AG20443 (cell line): ENCODE measurements around the gene KLHL10.
A peak's percentile ranks its signal among the peaks of the same experiment; 100 is the strongest.

Experiments used
- DNase-seq: peaks from one replicate; pipeline ENCODE4 v3.0.0; 2012; ENCODE audit warnings: low spot score, mixed read lengths

Gene KLHL10

DNA sequence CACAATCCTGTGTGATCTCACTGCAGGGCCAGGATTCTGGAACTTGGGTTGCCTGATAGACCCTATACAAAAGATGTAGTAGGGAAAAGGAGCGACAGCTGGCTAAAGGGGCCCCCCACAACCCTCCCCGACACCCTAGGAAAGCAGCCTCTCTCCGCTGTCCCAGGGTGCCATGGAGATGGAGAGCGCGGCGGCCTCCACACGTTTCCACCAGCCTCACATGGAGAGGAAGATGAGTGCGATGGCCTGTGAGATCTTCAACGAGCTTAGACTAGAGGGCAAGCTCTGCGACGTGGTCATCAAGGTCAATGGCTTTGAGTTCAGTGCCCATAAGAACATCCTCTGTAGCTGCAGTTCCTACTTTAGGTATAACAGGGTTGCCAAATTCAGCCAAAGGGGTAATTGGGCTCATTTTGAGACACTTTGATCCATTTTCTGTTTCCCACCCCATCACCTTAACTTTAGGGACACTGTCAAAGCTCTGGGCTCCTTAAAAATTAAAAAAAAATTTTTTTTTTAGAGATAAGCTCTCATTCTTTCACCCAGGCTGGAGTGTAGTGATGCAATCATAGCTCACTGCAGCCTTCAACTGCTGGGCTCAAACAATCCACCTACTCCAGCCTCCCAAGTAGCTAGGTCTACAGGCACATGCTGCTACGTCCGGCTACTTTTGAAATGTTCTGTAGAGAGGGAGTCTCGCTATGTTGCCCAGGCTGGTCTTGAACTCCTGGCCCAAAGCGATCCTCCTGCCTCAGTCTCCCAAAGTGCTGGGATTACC lies at the start of gene KLHL10:
Gene KLHL10, plus strand, starts transcription at position 65 of the 778 bp plus-strand sequence. Its CDS starts 108 bp downstream, at position 173.
- no peak for DNase-seq

DNA sequence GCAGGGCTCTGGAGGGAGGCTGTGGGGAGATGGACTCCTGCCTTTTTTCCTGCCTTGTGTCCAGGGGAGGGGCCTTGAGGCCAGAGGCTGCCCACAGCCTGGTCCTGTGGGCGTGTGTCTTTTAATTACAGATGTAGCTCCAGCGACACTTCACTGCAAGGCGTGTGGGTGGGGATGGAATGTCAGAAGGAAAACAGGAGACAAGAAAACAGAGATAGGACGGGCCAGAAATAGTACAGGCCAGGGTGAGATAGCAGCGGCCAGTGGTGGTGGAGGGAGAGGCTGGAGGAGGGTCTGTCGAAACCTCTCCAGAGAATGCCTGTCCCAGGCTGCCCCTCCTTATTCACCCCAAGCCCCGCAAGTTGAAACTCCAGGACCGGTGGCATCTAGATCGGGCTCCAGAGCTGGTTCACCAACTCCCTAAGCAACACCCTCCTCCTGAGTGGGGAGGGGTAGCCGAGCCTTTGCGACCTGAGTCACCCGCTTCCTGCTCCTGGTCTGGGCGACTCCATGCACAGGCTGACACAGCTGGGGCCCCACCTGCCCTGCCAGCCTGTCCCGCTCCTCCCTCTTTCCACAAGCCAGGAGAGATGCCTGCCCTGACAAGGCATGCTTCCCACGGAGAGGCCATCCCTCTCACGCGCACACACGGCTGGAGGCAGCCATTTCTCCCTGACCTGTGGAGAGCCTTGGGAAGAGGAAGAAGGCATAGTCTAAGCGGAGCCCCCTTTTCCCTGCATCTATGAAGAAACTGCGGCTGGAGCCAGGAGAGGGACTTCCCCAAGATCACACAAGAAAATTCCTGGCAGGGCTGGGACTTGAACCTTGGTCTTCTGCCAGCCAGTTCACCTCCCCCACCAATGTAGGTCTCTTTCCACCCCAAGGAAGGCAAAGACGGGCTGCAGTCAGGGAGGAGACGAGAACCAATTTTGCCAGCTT lies 44.5 kb upstream of the KLHL10 start:
- DNase-seq, result no peak

DNA sequence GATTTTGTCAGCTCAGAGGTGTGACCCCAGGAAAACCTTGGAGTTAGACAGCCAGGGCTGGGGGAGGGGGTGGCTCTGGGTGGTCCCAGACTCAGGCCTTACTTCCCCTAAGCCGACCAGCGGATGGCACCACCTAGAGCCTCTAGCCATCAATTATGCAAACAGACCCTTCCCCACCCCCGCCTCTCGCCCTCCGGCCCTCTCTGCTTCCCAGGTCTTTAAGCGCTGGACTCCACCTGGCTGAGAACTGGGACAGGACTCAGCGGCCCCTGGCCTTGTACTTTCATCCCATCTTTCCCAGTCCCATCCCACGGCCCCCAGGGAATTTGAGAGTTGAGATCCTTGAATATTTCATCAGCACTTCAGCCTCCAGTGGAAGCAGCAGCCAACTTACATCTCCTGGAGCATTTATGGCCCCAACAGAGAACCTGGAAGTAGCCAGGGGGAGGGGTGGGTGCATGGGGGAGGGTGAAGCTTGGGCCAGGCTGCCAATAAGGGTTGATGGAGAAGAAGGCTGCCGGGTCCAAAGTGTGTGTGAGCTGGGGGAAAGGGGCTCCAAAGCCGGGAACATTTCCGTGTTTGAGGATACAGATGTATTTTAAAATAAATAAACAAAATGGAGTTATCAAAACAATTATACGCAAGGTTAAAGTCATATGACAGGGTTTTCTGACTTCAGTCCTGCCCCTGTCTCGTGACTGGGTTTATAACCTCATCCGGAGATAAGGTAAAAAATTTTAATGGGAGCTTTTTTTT lies 43.7 kb upstream of the KLHL10 start:
- DNase-seq, result no peak

DNA sequence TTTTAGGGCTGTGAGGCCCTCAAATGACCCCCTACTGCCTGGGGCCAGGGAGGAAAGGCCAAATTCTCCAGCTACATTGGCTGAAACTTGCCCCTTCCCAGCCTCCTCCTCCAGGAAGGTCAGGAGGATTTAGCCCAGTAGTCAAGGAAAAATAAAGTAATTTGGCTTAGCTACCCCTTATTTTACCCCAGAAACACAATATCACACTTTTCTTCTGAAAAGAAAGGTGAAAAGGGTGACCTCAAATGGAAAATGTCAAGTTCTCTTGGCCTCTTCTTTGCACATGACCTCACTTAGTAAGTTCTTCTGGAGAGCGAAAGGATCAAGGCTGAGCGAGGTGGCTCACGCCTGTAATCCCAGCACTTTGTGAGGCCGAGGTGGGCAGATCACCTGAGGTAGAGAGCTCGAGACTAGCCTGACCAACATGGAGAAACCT lies 43.1 kb upstream of the KLHL10 start:
- no peak for DNase-seq

DNA sequence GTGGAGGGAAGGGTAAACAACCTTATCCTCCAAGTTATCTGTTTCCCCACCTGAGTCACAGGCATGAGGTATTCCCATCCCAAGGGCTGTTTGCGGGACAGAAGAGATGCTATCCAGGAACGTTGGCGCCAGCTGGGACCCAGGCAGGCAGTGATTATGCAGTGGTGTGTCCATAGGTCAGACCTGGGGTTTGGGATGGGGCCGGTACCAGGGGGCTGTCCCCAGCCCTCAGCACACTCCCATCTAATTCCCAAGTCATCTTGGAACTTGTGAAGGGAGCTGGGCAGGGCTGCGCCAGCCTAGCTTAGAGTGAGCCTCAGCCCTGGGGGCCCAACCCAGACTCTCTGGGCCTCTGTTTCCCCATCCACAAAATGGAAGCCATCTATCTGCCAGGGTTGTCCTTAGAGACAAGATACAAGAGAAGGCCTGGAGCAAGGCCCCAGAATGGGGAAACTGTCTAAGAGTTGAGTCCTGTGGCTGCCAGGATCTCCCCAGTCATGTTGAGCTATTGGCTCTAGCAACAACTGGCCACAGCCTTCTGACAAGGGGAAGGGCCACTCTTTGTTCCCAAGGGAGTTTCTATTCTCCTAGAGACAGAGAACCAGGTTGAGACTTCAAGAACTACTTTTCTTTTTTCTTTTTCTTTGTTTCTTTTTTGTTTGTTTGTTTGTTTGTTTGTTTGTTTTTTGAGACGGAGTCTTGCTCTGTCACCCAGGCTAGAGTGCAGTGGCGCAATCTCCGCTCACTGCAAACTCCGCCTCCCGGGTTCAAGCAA lies 41.3 kb upstream of the KLHL10 start:
- no peak for DNase-seq

DNA sequence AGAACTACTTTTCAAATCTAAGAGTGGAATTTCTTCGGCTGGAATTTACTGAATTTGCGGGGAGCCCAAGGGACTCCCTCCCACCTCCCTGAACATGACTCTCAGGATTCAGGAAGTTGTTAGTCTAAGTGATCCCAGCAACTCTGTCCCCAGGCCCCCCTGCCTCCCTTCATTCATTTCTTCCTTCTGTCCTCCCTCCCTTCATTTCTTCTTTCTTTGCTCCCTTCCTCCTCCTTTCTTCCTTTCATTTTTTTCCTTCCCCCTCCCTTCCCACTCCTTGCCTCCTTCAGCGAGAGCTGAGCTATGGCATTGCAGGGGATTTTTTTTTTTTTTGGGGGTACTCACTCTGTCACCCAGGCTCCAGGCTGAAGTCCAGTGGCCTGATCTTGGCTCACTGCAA lies 40.2 kb upstream of the KLHL10 start:
- no peak for DNase-seq

DNA sequence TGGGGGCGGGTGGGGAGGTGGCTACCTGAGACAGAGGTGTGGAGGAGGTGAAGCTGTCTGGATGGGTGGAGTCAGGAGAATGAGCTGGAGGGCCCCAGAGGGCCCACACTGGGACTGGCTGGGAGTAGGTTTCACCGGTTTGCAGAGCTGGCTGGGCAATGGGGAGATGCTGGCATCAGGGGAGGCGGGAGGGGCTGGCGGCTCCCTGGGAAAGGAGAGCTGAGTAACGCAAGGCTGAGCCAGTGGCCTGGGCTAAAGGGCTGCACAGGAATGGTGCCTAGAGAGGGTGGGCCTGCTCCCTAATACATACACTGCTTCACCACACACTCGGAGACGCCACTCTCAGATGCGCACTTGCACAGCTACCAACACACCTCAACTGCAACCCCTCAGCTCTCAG lies 38.3 kb upstream of the KLHL10 start:
- DNase-seq, result no peak

DNA sequence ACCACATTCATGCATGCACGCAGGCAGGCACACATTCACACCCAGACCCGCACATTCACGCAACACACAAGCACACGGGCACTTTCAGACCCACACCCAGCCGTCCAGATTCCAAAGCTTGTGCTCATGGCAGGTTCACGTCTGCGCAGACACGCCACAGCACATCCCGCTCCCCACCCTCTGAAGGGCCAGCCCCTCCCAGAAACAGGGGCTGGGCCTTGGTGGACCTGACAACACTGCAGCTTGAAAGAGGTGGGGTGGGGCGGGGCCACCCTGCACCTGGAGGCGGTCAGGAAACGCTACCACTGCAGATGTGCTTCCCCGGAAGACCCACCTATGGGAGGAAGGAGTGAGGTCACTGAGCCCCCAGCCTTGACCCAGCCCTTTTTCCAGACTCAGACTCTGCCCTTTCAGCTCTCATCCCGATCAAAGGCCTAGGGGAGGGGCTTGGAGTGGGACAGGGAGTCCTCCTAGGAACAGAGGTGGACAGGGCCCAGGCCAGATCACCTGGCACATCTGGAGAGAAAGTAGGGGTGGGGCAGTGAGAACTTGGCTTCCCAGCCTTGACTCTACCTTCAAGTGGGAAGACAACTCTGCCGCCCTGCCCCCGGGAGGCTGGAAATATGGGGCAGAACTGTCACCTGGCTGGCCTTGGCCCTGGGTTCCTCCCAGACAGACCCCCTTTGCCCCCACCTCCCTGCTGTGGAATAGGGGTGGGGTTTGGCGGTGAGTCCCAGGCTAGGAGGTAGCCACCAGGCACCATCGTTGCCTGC lies 36.8 kb upstream of the KLHL10 start:
- peak; percentile 78 for DNase-seq

DNA sequence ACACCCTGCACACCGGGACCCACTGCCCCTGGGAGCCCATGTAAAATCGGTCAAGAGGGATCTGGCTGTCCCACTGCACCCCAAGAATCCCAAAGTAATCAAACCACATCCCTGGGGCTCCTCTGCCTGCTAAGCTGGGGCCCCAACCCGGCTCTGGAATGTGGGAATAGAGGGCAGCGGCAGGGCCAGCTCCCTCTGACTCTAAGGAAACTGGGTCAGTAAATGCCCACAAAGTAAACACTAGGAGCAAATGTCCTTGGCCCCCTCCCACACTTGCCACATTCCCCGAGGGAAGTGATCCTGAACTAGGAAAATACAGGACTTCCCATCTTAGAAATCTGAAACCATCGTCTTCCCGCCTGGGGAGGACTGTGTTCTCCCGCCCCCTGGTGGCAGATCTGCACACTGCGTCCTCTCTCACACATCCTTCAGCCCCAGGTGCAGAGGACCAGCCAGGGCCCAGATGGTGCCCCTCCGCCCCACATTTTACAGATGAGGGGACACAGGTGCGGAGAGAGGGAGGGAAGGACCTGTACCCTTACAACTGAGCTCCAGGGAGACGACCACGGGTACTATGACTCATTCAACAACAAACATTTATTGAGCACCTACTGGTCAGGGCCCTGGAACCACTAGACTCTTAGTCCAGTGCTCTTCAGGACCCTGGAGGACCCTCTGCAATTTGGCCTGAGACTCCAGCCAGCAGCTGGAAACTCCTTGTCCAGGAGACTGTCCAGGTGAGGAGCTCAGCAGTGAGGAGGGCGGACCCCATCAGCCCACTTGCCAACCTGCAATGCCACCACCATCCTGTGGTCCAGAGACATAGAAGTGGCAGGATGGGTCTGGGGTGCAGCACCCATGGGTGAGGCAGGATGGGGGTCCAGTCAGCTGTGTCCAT lies 36.0 kb upstream of the KLHL10 start:
- DNase-seq, result peak; percentile 85

DNA sequence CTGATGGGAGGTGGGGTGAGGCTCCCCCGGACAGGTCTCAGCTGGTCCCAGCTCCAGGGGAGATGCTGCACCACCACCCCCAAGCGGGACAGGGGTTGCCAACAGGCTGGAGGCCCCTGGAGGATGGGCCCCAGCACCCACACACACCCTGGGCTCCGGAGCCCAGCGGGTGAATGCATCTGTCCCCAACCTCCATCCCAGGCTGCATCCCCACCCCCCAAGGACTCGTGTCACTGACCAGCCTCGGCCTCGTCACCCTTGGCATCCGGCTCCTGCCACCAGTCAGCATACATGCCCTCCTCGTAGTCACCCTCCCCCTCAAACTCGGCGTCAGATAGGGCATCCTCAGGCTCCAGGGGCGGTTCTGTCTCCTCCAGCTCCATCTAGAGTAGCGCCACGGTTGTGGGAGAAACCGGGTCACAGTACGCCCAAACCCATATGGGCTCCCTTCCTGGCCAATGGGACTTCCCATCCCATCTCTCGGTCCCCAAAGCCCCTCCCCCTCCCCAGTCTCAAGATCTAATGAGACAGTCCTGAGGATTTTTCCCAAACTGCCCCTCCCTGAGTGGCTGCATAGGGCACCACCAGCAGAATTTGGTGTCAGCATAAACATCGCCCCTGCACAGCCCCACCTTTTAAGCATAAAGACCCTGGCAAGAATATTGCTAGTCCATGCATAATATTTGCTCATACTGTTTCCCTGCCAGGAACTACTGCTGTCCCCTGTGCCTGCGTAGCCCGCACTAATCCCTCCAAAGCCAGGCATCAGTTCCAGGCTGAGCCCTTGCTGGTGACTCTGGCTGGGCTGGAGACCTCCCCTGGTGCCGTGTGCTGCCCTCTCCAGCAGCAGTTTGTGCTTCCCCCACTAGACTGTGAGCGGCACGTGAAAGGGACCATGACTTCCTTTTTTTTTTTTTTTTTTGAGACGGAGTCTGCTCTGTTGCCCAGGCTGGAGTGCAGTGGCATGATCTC lies 34.3 kb upstream of the KLHL10 start:
- DNase-seq, result no peak

DNA sequence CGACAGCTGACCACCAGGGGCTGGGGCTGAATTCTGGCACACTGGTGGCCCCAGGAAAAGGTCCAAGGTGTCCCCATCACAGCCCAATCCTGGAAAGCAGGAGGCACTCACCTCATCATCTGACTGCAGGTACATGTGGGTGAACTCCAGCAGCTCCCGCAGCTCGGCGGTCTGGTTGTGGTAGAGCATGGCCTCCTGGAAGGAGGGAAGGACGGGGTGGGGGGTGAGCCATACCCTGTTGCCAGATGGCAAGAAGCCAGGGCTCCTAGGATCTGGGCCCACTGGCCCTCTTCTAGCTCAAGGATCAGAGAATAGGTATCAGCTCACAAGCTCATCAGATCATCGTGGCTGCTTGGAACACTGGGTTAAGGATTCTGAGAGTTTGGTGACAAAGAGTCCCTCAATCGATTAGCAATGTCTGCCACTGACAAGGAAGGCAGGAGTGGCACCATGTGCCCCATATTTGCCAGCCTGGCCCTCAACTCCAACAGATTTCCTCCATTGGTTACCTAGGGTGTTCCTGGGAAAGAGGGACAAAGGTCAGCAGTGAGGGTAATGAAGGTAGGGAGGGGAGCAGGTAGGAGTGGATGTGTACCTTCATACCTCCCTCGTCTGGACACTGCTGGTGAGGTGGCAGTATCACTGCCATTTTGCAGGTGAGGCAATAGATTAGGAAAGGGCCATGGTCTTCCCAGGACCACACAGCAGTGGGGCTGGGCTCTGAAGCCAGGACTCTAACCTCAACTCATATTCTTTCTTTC lies 30.8 kb upstream of the KLHL10 start:
- no peak for DNase-seq

DNA sequence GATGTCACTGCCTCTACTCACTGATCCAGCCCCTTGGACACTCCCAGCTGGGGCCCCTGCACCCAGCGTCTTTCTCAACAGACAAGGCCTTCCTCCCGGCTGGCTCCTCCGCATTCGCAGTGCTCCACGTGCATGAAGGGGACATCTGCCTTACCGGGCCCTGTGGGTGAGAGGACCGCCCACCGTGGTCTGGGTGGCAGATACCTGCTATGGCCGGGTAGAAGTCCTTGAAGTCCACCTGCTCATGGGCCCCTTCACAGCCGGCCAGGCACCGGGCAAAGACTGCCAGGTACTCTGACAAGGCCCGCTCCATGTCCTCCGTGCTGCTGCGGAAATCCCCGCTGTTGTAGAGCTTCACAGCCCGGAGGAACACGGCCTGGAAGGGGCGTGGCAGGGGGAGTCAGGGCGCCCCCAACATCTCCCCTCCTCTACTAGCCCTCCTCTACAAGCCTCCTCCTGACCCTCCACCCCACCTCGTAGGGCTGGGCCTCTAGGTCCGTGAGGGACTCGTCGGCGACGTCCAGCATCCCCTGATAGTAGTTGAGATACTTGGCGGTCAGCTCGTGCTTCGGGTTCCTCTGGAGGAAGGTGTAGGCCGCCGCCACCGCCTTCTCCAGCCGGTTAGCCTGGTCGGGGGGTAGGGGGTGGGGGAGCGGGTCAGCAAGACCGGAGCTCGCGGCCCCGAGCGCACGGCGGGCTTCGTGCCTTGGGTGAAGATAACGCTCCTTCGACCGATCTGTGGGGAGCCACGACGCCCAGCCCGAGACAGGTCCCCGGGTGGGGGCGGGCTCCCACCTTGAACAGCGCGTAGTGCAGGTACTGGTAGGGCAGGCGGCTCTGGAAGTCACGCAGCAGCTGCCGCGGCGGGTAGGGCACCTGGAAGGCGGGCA lies 26.7 kb upstream of the KLHL10 start:
- DNase-seq, result no peak

DNA sequence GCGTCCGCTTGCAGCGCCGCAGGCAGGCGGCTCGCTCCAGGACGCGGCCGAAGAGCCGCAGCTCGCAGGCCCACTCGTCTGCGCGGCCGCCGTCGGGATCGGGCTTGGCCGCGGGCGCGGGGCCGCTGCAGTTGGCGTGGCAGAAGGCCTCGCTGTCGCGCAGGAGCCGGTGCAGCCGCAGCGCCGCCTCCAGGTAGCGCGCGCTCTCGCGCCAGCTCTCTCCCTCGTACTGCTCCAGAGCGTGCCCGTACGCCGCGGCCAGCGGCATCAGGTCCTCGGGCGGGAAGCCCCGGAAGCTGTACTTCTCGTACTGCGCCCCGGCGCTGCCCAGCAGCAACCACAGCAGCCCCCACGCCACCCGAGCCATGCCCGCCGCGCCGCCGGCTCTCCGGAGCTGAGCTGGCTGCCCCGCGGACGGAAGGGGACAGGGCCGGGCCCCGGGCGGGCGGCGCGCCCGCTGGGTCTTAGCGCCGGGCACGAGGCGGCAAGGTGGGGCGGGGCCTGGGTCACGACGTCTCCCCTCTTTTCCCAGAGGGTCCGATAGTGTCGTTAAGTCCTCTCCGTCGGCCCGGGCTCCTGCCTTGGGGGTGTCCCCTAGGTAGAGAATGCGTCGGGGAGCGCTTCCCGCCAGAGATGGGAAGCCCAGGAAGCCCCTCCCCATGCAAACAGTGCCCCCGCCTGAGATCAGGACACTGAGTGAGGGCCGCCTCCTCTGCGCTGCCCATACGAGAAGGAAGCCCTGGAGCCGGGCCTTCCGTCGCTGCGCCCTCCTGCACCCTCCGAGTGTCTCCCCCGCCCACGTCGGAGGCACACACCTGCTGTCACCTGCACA lies 25.9 kb upstream of the KLHL10 start, which contains the start of gene P3H4:
Gene P3H4, minus strand, starts transcription at position 401 of the 832 bp plus-strand sequence. Its CDS starts 34 bp downstream, at position 367.
- DNase-seq, result peak; percentile 91

DNA sequence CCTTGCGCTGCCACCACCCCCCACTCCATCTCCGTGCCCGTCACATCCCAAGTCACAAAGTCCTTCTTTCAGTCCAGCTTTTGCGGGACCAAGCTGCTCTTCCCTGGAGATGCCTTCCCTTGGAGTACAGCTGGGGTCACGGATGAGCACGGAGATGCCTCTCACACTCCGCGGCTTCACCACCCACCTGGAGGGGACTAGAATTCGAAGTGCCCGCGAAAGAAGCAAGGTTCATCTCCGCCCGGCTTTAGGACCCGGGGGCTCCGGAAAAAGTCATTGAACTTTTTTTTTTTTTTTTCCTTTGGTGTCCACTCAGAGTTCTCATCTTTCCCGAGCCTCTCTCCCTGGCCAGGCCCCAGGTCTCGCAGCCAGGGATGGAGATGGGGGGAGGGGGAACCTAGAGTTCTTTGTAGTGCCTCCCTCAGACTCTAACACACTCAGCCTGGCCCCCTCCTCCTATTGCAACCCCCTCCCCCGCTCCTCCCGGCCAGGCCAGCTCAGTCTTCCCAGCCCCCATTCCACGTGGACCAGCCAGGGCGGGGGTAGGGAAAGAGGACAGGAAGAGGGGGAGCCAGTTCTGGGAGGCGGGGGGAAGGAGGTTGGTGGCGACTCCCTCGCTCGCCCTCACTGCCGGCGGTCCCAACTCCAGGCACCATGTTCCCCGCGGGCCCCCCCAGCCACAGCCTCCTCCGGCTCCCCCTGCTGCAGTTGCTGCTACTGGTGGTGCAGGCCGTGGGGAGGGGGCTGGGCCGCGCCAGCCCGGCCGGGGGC lies 25.1 kb upstream of the KLHL10 start, which contains the start of gene FKBP10:
Gene FKBP10, plus strand, starts transcription at position 624 of the 771 bp plus-strand sequence. Its CDS starts 31 bp downstream, at position 655.
- DNase-seq, result peak; percentile 92
